PC-9 (cell line): ENCODE data around the gene SLC6A6. TPM values are rescaled to one million over a fixed set of nuclear protein-coding genes. Genes with fewer than 3 reads are reported as not detected.

Source experiments
- BruUV-seq: library from RNA; stranded (reverse); fragments of 400-500 nt; replicated peaks from 2 replicates; lab custom pipeline; 2021; lab: Mats Ljungman, UMichigan
- CTCF ChIA-PET: fragments of 300-600 bp; sonication (Branson Sonifier 250); formaldehyde crosslinking; loops from one replicate; lab custom pipeline; 2022; ENCODE audit warnings: antibody characterized with exemption; lab: Charles Lee
- POLR2A ChIA-PET: fragments of 300-600 bp; sonication (Branson Sonifier 250); formaldehyde crosslinking; loops from one replicate; lab custom pipeline; 2022; ENCODE audit warnings: antibody characterized with exemption; ENCODE audit not compliant: unreplicated experiment; lab: Charles Lee
- DNase-seq, 2 experiments: peaks; one replicate each; pipeline versions ENCODE4 v3.0.0 to v3.0.0-alpha.2; 2015 to 2022; ENCODE audit warnings: mixed read lengths in 1 of 2
- H2AFZ ChIP-seq: fragments of 200-600 bp; sonication (generic); 2 replicates; pipeline ENCODE4 v1.8.1; 2017; ENCODE audit warnings: antibody characterized with exemption
- H3F3A ChIP-seq: fragments of 200-600 bp; sonication (generic); 2 replicates; pipeline ENCODE4 v1.8.1; 2017; ENCODE audit warnings: antibody characterized with exemption, mild to moderate bottlenecking, low read depth; ENCODE audit not compliant: insufficient read depth
- H3K27ac ChIP-seq: fragments of 200-600 bp; sonication (generic); 2 replicates; pipeline ENCODE4 v1.6.1; 2016; ENCODE audit warnings: mixed run types
- H3K27me3 ChIP-seq: fragments of 200-600 bp; sonication (generic); 2 replicates; pipeline ENCODE4 v1.6.1; 2016; ENCODE audit warnings: low read depth, mixed run types; ENCODE audit not compliant: insufficient read depth
- H3K36me3 ChIP-seq: fragments of 200-600 bp; sonication (generic); 2 replicates; pipeline ENCODE4 v1.6.1; 2016; ENCODE audit warnings: low read depth, mixed run types
- H3K4me1 ChIP-seq: fragments of 200-600 bp; sonication (generic); replicated peaks from 2 replicates; pipeline ENCODE4 v1.6.1; 2016; ENCODE audit warnings: mixed run types; ENCODE audit not compliant: insufficient read depth
- H3K4me2 ChIP-seq: fragments of 200-600 bp; sonication (generic); 2 replicates; pipeline ENCODE4 v1.6.1; 2017; ENCODE audit warnings: mixed run types
- H3K4me3 ChIP-seq: fragments of 200-600 bp; sonication (generic); 2 replicates; pipeline ENCODE4 v1.6.1; 2016; ENCODE audit warnings: mixed run types
- H3K79me2 ChIP-seq: fragments of 200-600 bp; sonication (generic); 2 replicates; pipeline ENCODE4 v1.6.1; 2017; ENCODE audit warnings: low read depth, mixed run types
- H3K9me2 ChIP-seq: fragments of 200-600 bp; sonication (generic); 2 replicates; pipeline ENCODE4 v1.8.1; 2017; ENCODE audit warnings: mild to moderate bottlenecking; ENCODE audit not compliant: insufficient read depth
- H3K9me3 ChIP-seq: fragments of 200-600 bp; sonication (generic); 2 replicates; pipeline ENCODE4 v1.8.1; 2016; ENCODE audit warnings: low read depth; ENCODE audit not compliant: insufficient read depth
- H4K20me1 ChIP-seq: fragments of 200-600 bp; sonication (generic); 2 replicates; pipeline ENCODE4 v1.8.1; 2017; ENCODE audit not compliant: insufficient read depth
- CTCF ChIP-seq: fragments of 200-600 bp; sonication (generic); conservative IDR thresholded peaks from 2 replicates; pipeline ENCODE4 v1.6.1; 2017; ENCODE audit warnings: mixed run types, antibody characterized with exemption, mild to moderate bottlenecking, moderate library complexity
- EZH2 ChIP-seq: fragments of 200-600 bp; sonication (generic); IDR thresholded peaks from 2 replicates; pipeline ENCODE4 v1.8.0; 2017; ENCODE audit warnings: antibody characterized with exemption, low read depth
- intact Hi-C: fragments of 100-400 bp; cut with micrococcal nuclease; formaldehyde crosslinking; loops from one replicate; pipeline ENCODE4 v1.10.0; 2022; ENCODE audit not compliant: unreplicated experiment
- total RNA-seq: library from RNA; stranded (reverse); gene quantifications from 2 replicates; pipeline ENCODE4 v1.2.3, GENCODE V29; 2021

Gene SLC6A6
- total RNA-seq, 1 experiment from 2014 or later = 122 TPM

- H3K4me2 ChIP-seq = no peak overlapping the region
- no peaks in the 10 kb centered on the region for H3K79me2 ChIP-seq
- 0 out of 2 replicates have a peak, but pooled peaks cover 5% of the 10 kb centered on the region for H3K4me1 ChIP-seq
- no peaks in the 10 kb centered on the region for H3K9me2 ChIP-seq
- H3F3A ChIP-seq = no peaks in the 10 kb centered on the region
- intact Hi-C loops = no loop called here
- no peaks in the 10 kb centered on the region for H4K20me1 ChIP-seq
- H2AFZ ChIP-seq = no peak overlapping the region
- no peak overlapping the region for H3K27ac ChIP-seq
- BruUV-seq = no TSS peak
- no peaks in the 10 kb centered on the region for H3K9me3 ChIP-seq
- no peaks in the 10 kb centered on the region for H3K36me3 ChIP-seq
- H3K4me3 ChIP-seq = no peak overlapping the region
- POLR2A ChIA-PET = no interaction called here
- 0 out of 2 replicates have a peak, but pooled peaks cover 24% of the 10 kb centered on the region for H3K27me3 ChIP-seq
- no peak for DNase-seq
- TF ChIP-seq CTCF (no peak), EZH2 (no peak)
- CTCF ChIA-PET = no interaction called here
Observed at GRCh38 chr3:14516738-14517345, 114.4 kb downstream of the SLC6A6 start.

- H3K4me3 ChIP-seq = no peak overlapping the region
- no peak for DNase-seq
- H3F3A ChIP-seq = no peaks in the 10 kb centered on the region
- ChIA-PET POLR2A (no interaction called here), CTCF (no interaction called here)
- no peak overlapping the region for H2AFZ ChIP-seq
- H3K9me2 ChIP-seq = no peaks in the 10 kb centered on the region
- no peaks in the 10 kb centered on the region for H3K36me3 ChIP-seq
- no peaks in the 10 kb centered on the region for H3K9me3 ChIP-seq
- no peak overlapping the region for H3K27ac ChIP-seq
- 0 out of 2 replicates have a peak, but pooled peaks cover 5% of the 10 kb centered on the region for H3K4me1 ChIP-seq
- intact Hi-C loops = no loop called here
- BruUV-seq = no TSS peak
- no peak overlapping the region for H3K4me2 ChIP-seq
- H3K27me3 ChIP-seq = peaks cover 32% of the 10 kb centered on the region; the same call in 1 of the 2 replicates
- no peaks in the 10 kb centered on the region for H3K79me2 ChIP-seq
- H4K20me1 ChIP-seq = no peaks in the 10 kb centered on the region
- TF ChIP-seq CTCF (no peak), EZH2 (no peak)
Observed at GRCh38 chr3:14517601-14518431, 115.4 kb downstream of the SLC6A6 start.

- no peaks in the 10 kb centered on the region for H3K9me2 ChIP-seq
- intact Hi-C loops = no loop called here
- H3K9me3 ChIP-seq = no peaks in the 10 kb centered on the region
- H4K20me1 ChIP-seq = no peaks in the 10 kb centered on the region
- no peak overlapping the region for H2AFZ ChIP-seq
- CTCF ChIA-PET = no interaction called here
- H3F3A ChIP-seq = no peaks in the 10 kb centered on the region
- no peak for DNase-seq
- no peaks in the 10 kb centered on the region for H3K79me2 ChIP-seq
- no peak overlapping the region for H3K27ac ChIP-seq
- H3K4me3 ChIP-seq = no peak overlapping the region
- BruUV-seq = no TSS peak
- TF ChIP-seq CTCF (no peak), EZH2 (no peak)
- POLR2A ChIA-PET = no interaction called here
- H3K4me2 ChIP-seq = no peak overlapping the region
- H3K36me3 ChIP-seq = no peaks in the 10 kb centered on the region
- peaks cover 38% of the 10 kb centered on the region for H3K27me3 ChIP-seq
- no peaks in the 10 kb centered on the region for H3K4me1 ChIP-seq
Observed at GRCh38 chr3:14518432-14518802, 116.0 kb downstream of the SLC6A6 start.
